A549 (cell line): ENCODE data around the gene CXCL6.

Experiments
- CHD2 ChIP-seq: fragments of 150-350 bp; IDR thresholded peaks from 2 replicates; pipeline ENCODE4 v1.6.1; 2014; ENCODE audit warnings: low read length; ENCODE audit not compliant: partially characterized antibody
- CHD4 ChIP-seq: fragments of 200-600 bp; sonication (generic); IDR thresholded peaks from 2 replicates; pipeline ENCODE4 v1.6.1; 2016; ENCODE audit warnings: antibody characterized with exemption, mild to moderate bottlenecking, borderline replicate concordance
- CTCF ChIP-seq: fragments of >200 bp; sonication (Bioruptor Twin); formaldehyde crosslinking; IDR thresholded peaks from 3 replicates; pipeline ENCODE4 v1.5.1; 2016
- EHF ChIP-seq: fragments of 250-450 bp; sonication (Bioruptor Pico); IDR thresholded peaks from 2 replicates; pipeline ENCODE4 v1.5.0; 2020; ENCODE audit warnings: mild to moderate bottlenecking
- HOXA7 ChIP-seq: fragments of 250-450 bp; sonication (Bioruptor Pico); IDR thresholded peaks from 2 replicates; pipeline ENCODE4 v1.5.0; 2020; ENCODE audit warnings: mild to moderate bottlenecking, moderate library complexity
- JUN ChIP-seq, 2 experiments: fragments of >200 bp; sonication (Bioruptor Twin); formaldehyde crosslinking; IDR thresholded peaks; 2 replicates in 1 of 2; 3 replicates in 1 of 2; pipeline ENCODE4 v1.6.1; 2016 to 2017
- MAFK ChIP-seq: fragments of 450-650 bp; IDR thresholded peaks from 2 replicates; pipeline ENCODE4 v1.6.1; 2014; ENCODE audit not compliant: partially characterized antibody
- POLR2A ChIP-seq: IDR thresholded peaks from 2 replicates; pipeline ENCODE4 v1.6.1; 2012; ENCODE audit warnings: mild to moderate bottlenecking, low read length
- POLR2AphosphoS2 ChIP-seq: conservative IDR thresholded peaks from 2 replicates; pipeline ENCODE4 v1.6.1; 2012; ENCODE audit warnings: low read length, improper control_type of control experiment, inconsistent platforms
- RCOR1 ChIP-seq: fragments of 150-350 bp; IDR thresholded peaks from 2 replicates; pipeline ENCODE4 v1.6.1; 2014; ENCODE audit warnings: antibody characterized with exemption, low read length, low read depth
- RFX5 ChIP-seq: fragments of 450-650 bp; IDR thresholded peaks from 2 replicates; pipeline ENCODE4 v1.7.1; 2014; ENCODE audit warnings: antibody characterized with exemption, mild to moderate bottlenecking, moderate library complexity
- TF ChIP-seq, protein P1 (sequence below): IDR thresholded peaks from 2 replicates; pipeline ENCODE4 v1.6.1; 2012
- TF ChIP-seq, protein P2 (sequence below): fragments of 450-650 bp; IDR thresholded peaks from 2 replicates; pipeline ENCODE4 v1.6.1; 2014; ENCODE audit warnings: antibody characterized with exemption

- no peak for TF ChIP-seq CTCF
- TF ChIP-seq CHD4 = no peak
- TF ChIP-seq RCOR1 = no peak
- TF ChIP-seq JUN (IDR thresholded peaks at IDR 0.05) = no peak; a peak in 1 of 5 replicates
- TF ChIP-seq, protein P1, sequence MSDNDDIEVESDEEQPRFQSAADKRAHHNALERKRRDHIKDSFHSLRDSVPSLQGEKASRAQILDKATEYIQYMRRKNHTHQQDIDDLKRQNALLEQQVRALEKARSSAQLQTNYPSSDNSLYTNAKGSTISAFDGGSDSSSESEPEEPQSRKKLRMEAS = no peak
- no peak for TF ChIP-seq POLR2A
- TF ChIP-seq RFX5 = no peak
- no peak for TF ChIP-seq HOXA7 (CRISPR knock-in tag)
- peak; percentile 23 for TF ChIP-seq MAFK
- TF ChIP-seq EHF (CRISPR knock-in tag) = no peak
- TF ChIP-seq, protein P2, sequence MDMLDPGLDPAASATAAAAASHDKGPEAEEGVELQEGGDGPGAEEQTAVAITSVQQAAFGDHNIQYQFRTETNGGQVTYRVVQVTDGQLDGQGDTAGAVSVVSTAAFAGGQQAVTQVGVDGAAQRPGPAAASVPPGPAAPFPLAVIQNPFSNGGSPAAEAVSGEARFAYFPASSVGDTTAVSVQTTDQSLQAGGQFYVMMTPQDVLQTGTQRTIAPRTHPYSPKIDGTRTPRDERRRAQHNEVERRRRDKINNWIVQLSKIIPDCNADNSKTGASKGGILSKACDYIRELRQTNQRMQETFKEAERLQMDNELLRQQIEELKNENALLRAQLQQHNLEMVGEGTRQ = no peak
- no peak for TF ChIP-seq CHD2
- TF ChIP-seq POLR2AphosphoS2 = no peak
Observed at GRCh38 chr4:73856518-73856917, 20.0 kb downstream of the CXCL6 start.
